ENCODE measurements around the gene PITRM1.
A peak's percentile ranks its signal among the peaks of the same experiment; 100 is the strongest.
"Not testable (repeated sequence)": the region's sequence is repeated elsewhere in the genome, so short reads cannot be mapped to it uniquely, and the experiment has no call there.

Gene PITRM1

DNA sequence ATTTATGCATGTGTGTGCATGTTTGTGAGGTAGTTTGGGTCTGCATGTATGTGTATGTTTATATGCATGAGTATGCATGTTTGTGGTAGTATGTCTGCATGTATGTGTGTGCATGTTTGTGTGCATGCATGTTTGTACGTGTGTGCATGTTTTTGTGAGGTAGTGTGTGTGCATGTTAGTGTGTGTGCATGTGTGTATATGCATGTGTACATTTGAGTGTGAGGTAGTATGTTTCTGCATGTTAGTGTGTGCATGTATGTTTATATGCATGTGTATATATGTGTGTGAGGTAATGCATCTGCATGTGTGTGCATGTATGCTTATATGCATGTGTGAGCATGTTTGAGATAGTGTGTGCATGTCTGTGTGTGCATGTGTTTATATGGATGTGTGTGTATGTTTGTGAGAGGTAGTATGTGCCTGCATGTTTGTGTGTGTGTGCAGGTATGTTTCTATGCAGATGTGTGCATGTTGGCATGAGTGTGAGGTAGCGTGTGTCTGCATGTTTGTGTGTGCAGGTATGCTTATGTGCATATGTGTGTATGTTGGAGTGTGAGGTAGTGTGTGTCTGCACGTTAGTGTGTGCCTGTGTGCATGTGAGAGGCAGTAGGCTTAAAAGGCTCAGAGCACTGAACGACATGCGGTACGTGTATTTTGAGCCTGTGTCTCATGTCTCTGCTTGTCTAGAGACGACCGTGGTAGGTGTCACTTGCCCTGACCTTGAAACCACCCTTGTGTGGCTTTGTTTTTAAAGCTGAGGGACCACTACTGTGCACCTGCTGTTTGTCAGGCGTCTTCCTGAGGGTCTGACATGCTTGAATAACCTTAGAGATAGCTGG lies 61.6 kb downstream of the PITRM1 start:
- FAIRE-seq (peak; percentile 53), DNase-seq (ENCODE audit: insufficient read length) (no peak)
- TF ChIP-seq TAF1 (IDR thresholded peaks at IDR 0.05; ENCODE audit: borderline replicate concordance, low read depth, low read length) = no peak
- TF ChIP-seq POLR2A (IDR thresholded peaks at IDR 0.05; ENCODE audit: low read depth, low read length) = 0 out of 2 replicates have a peak, but pooled peaks have one; percentile 25
- TF ChIP-seq POLR2AphosphoS5 (IDR thresholded peaks at IDR 0.05; ENCODE audit: low read depth, low read length) = peak; percentile 51; the same call in 1 of the 2 replicates

DNA sequence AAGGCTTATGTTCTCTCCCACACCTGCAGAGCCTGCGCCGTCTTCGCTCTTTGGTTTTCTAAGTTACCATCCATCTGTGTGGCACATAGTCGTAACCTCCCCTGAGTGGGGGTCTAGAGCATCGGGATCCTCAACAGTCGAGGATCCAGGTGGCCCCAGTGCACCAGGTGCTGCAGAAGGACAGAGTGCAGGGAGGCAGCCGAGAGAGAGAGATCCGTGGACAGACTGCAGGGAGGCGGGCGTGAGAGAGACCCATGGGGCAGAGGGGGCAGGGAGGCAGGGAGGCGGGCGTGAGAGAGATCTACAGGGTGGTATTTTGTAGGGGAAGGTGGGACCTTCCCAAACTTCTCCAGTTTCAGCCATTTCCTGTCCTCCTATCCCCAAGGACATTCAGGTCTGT lies 62.9 kb downstream of the PITRM1 start:
- DNase-seq (ENCODE audit: insufficient read length) (no peak), FAIRE-seq (no peak)
- TF ChIP-seq POLR2AphosphoS5 (IDR thresholded peaks at IDR 0.05; ENCODE audit: low read depth, low read length) (no peak), TAF1 (IDR thresholded peaks at IDR 0.05; ENCODE audit: borderline replicate concordance, low read depth, low read length) (no peak), POLR2A (IDR thresholded peaks at IDR 0.05; ENCODE audit: low read depth, low read length) (no peak)

DNA sequence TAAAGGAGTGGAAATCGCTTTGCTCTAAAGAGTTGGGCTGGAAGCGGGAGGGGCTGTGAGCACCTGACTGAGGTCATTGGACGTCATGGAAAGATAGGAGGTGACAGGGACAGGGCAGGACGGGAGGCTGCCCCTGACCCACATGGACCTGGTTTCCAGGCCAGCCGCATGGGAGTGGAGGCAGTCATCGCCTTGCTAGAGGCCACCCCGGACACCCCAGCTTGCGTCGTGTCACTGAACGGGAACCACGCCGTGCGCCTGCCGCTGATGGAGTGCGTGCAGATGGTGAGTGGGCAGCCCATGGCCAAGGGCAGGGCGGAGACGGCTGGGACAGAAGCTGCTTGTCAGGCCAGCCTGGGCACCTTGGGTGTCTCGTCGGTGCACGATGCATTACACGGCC lies 63.4 kb downstream of the PITRM1 start:
- TF ChIP-seq TAF1 (IDR thresholded peaks at IDR 0.05; ENCODE audit: borderline replicate concordance, low read depth, low read length) = no peak
- TF ChIP-seq POLR2AphosphoS5 (IDR thresholded peaks at IDR 0.05; ENCODE audit: low read depth, low read length) = 0 out of 2 replicates have a peak, but pooled peaks have one; percentile 28
- TF ChIP-seq POLR2A (IDR thresholded peaks at IDR 0.05; ENCODE audit: low read depth, low read length) = no peak
- no peak for FAIRE-seq
- DNase-seq (ENCODE audit: insufficient read length) = no peak

DNA sequence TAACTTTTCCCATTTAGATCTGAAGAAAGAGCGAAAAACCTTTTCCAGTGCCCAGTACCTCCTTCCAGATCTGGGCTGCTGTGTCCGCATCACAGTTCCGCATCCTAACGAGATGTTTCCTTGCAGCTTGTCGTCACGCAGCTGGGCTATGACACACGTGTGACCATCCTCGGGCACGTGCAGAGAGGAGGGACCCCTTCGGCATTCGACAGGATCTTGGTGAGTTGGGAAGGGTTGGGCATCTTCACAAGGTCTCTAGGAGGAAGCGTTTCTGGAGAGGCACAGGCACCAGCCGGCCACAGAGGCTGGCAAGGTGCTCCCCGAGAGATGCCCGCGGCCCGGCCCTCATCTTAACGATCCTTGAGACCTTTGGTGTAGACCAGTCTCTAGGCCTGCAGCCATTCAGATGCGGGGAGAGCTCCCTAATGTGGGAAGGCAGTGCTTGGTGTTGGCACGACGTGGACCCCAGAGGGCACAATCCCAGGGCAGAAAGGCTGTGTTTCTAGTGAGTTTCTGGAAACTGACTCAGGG lies 63.9 kb downstream of the PITRM1 start:
- TF ChIP-seq TAF1 (IDR thresholded peaks at IDR 0.05; ENCODE audit: borderline replicate concordance, low read depth, low read length) (no peak), POLR2AphosphoS5 (IDR thresholded peaks at IDR 0.05; ENCODE audit: low read depth, low read length) (no peak), POLR2A (IDR thresholded peaks at IDR 0.05; ENCODE audit: low read depth, low read length) (no peak)
- DNase-seq (ENCODE audit: insufficient read length) (no peak), FAIRE-seq (no peak)

DNA sequence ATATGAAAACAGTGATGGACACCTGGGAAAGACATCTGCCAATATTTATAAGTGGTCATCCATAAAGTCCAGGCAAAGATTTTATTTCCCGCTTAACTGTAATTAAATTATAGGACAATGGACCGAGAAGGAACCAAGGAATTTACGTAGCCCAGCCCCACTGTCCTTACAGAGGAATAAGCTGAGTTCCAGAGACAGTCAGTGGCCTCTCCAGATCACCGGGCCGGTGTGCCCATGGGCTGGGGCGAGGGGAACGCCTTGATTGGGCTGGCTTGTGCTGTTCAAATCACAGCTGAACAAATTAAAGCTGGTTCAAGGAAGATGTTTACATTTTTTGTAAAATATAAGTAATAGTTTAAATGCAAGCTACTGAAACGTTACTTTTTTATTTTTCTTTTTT lies 64.5 kb downstream of the PITRM1 start:
- no peak for FAIRE-seq
- no peak for DNase-seq (ENCODE audit: insufficient read length)
- no peak for TF ChIP-seq POLR2AphosphoS5 (IDR thresholded peaks at IDR 0.05; ENCODE audit: low read depth, low read length)
- TF ChIP-seq POLR2A (IDR thresholded peaks at IDR 0.05; ENCODE audit: low read depth, low read length) = no peak
- no peak for TF ChIP-seq TAF1 (IDR thresholded peaks at IDR 0.05; ENCODE audit: borderline replicate concordance, low read depth, low read length)

DNA sequence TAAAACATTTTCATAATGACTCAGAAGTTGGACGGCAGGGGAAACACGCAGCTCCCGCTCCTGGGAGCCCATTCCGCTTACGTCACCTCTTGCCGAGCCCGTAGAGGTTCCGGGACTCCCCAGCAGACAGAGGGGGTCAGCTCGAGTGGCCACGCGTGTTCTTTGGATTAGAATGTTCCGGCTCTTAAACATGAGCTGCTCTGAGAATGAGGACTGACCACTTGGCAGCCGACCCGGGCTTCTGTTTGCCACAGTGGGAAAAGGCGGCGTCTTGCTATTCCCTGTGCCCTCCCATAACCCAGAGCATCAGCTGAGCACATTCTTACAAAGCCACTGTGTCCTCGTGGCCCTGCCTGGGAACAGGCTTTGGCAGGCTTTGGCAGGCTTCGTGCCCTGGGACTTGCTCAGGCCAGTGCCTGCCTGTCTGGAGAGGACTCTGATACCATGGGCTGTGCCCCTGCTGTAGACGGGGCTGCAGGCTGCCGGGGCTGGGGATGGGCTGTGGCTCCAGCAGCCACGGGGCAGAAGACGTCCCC lies 65.1 kb downstream of the PITRM1 start:
- TF ChIP-seq POLR2AphosphoS5 (IDR thresholded peaks at IDR 0.05; ENCODE audit: low read depth, low read length) (no peak), TAF1 (IDR thresholded peaks at IDR 0.05; ENCODE audit: borderline replicate concordance, low read depth, low read length) (no peak), POLR2A (IDR thresholded peaks at IDR 0.05; ENCODE audit: low read depth, low read length) (no peak)
- FAIRE-seq (no peak), DNase-seq (ENCODE audit: insufficient read length) (no peak)

DNA sequence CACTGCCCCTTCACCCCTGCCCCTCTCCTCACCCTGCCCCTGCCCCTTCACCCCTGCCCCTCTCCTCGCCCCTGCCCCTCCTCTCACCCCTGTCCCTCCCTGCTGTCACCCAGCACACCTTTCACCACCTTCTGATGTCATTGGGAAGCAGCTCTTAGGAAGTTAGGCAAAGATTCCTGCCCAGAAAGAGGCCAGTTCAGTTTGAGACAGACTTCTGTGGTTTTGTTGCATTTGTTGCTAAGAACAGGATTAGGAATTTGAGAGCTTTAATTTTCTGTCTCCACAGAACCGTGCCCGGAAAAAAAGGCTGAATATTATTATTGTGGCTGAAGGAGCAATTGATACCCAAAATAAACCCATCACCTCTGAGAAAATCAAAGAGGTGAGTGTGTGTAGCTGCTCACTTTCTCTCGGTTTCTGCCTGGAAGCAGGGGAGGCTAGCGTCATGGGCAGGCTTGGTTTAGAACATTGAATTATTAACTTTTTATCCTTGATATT lies 65.6 kb downstream of the PITRM1 start:
- no peak for FAIRE-seq
- TF ChIP-seq POLR2A (IDR thresholded peaks at IDR 0.05; ENCODE audit: low read depth, low read length) = no peak
- no peak for TF ChIP-seq POLR2AphosphoS5 (IDR thresholded peaks at IDR 0.05; ENCODE audit: low read depth, low read length)
- TF ChIP-seq TAF1 (IDR thresholded peaks at IDR 0.05; ENCODE audit: borderline replicate concordance, low read depth, low read length) = no peak

DNA sequence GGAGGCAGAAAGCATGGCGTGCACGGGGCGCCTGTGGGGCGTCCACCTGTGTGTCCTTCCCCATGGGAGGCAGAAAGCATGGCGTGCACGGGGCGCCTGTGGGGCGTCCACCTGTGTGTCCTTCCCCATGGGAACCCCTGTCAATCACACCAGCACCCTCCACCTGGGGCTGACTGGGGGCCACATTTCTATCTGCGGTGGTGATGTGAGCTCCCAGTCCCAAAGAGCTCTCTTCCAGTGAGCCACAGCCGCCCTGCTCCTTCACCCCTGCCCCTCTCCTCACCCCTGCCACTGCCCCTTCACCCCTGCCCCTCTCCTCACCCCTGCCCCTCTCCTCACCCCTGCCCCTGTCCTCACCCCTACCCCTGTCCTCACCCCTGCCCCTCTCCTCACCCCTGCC lies 66.3 kb downstream of the PITRM1 start:
- not testable (repeated sequence) for FAIRE-seq; DNase-seq (ENCODE audit: insufficient read length)

More for the DNA sequence above, 65.6 kb downstream of the PITRM1 start:
- DNase-seq (ENCODE audit: insufficient read length) = no peak

DNA sequence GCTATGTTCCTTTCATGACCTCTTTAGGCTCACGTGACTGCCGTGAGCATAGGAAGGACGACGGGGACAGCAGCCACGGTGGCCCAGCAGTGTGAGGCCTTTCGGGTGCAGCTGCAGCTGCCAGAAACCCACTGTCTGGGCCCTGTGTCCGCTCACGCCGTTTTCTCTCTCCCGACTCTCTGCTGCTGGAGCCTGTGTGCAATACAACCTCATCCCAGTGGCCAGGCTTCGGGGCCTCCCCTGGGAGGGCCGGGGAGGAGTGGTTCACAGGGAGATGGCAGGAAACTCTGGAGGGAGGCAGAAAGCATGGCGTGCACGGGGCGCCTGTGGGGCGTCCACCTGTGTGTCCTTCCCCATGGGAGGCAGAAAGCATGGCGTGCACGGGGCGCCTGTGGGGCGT lies 66.7 kb downstream of the PITRM1 start:
- no peak for TF ChIP-seq POLR2A (IDR thresholded peaks at IDR 0.05; ENCODE audit: low read depth, low read length)
- no peak for TF ChIP-seq TAF1 (IDR thresholded peaks at IDR 0.05; ENCODE audit: borderline replicate concordance, low read depth, low read length)
- TF ChIP-seq POLR2AphosphoS5 (IDR thresholded peaks at IDR 0.05; ENCODE audit: low read depth, low read length) = no peak
- DNase-seq (ENCODE audit: insufficient read length) = no peak
- no peak for FAIRE-seq

DNA sequence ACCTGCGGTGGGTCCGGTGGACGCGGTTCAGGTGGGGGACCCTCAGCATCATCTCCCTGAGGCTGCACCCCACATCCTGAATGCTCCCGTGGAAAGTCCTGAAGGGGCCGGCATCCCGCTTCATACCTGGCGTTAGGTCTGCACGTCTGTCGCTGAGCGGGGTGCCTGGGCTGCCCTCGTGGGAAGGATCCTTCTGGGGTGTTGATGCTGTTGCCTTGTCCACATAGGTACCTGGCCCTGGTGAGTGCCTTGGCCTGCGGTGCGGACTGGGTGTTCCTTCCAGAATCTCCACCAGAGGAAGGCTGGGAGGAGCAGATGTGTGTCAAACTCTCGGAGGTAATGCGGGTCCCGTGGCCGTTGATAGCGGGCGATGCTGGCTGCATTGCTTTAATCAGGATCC lies 67.4 kb downstream of the PITRM1 start:
- DNase-seq (ENCODE audit: insufficient read length) = no peak
- TF ChIP-seq POLR2A (IDR thresholded peaks at IDR 0.05; ENCODE audit: low read depth, low read length) = no peak
- TF ChIP-seq TAF1 (IDR thresholded peaks at IDR 0.05; ENCODE audit: borderline replicate concordance, low read depth, low read length) = no peak
- no peak for TF ChIP-seq POLR2AphosphoS5 (IDR thresholded peaks at IDR 0.05; ENCODE audit: low read depth, low read length)
- no peak for FAIRE-seq

DNA sequence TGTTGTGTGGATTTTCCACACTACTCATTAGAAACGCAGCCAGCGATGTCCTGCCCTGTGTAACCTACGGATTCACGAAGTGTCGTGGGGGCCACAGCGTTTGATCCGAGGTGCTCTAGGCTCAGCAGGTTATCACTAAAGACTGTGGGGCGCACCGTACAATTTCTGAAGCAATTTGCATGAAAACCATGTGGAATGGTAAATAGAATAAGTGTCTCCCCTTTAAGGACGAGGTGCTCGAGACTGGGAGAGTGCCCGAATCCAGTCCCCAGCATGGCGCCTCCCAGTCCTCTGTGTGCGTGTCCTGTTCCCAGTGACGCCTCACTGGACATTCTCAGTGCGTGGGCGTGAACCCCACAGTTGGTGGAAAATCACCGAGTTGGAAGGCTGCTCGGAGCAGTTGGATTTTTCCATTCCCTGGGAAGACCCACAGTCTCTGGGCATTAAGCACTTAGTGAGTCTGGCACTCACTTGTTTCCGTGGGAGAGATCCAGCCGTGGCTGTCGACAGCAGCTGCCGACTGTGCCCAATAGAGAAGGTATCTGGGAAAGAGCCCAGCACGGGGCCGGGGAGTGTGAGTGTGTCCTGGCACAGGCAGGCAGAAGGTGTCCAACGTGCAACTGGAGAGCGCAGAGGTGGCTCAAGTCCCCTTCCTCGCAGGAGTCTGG lies 68.2 kb downstream of the PITRM1 start:
- TF ChIP-seq POLR2AphosphoS5 (IDR thresholded peaks at IDR 0.05; ENCODE audit: low read depth, low read length) (no peak), TAF1 (IDR thresholded peaks at IDR 0.05; ENCODE audit: borderline replicate concordance, low read depth, low read length) (no peak), POLR2A (IDR thresholded peaks at IDR 0.05; ENCODE audit: low read depth, low read length) (no peak)
- DNase-seq (ENCODE audit: insufficient read length) (no peak), FAIRE-seq (no peak)
